Measurements from ENCODE around the gene SYNPR.

GRCh38 chr3:63593779-63594178 is 315.7 kb downstream of the SYNPR start:
- TF ChIP-seq, protein P1, sequence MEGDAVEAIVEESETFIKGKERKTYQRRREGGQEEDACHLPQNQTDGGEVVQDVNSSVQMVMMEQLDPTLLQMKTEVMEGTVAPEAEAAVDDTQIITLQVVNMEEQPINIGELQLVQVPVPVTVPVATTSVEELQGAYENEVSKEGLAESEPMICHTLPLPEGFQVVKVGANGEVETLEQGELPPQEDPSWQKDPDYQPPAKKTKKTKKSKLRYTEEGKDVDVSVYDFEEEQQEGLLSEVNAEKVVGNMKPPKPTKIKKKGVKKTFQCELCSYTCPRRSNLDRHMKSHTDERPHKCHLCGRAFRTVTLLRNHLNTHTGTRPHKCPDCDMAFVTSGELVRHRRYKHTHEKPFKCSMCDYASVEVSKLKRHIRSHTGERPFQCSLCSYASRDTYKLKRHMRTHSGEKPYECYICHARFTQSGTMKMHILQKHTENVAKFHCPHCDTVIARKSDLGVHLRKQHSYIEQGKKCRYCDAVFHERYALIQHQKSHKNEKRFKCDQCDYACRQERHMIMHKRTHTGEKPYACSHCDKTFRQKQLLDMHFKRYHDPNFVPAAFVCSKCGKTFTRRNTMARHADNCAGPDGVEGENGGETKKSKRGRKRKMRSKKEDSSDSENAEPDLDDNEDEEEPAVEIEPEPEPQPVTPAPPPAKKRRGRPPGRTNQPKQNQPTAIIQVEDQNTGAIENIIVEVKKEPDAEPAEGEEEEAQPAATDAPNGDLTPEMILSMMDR (IDR thresholded peaks at IDR 0.05): no peak
- no peak for TF ChIP-seq EP300 (IDR thresholded peaks at IDR 0.05)
- no peak for TF ChIP-seq POLR2AphosphoS5 (IDR thresholded peaks at IDR 0.05)
